HG03064 (cell line): ENCODE data around the gene PCDH12.
"Not testable (repeated sequence)": the region's sequence is repeated elsewhere in the genome, so short reads cannot be mapped to it uniquely, and the experiment has no call there.

Source experiments
- ATAC-seq: cut with Tn5 transposase; IDR thresholded peaks from one replicate; pipeline ENCODE4 v1.9.1; 2021; ENCODE audit warnings: low read depth; ENCODE audit not compliant: unreplicated experiment

The PCDH12 gene

DNA sequence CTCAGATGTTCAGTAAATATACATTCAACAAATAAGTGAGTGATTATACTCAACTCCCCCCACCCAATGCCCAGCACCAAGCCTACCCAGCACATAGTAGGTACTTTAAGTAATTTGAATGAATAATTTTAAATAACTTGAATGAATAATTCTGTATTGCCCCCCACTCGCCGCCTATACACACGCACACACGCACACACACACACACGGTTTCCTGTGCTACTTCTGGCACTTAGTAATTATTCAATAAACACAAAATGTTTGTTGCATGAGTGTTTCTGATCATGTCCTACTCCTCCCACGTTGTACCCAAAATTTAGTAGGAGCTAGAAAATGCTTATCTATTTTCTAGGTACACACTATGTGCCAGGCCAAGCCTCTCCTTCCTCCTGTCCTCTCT lies 16.2 kb downstream of the PCDH12 start:
- no peak for ATAC-seq

DNA sequence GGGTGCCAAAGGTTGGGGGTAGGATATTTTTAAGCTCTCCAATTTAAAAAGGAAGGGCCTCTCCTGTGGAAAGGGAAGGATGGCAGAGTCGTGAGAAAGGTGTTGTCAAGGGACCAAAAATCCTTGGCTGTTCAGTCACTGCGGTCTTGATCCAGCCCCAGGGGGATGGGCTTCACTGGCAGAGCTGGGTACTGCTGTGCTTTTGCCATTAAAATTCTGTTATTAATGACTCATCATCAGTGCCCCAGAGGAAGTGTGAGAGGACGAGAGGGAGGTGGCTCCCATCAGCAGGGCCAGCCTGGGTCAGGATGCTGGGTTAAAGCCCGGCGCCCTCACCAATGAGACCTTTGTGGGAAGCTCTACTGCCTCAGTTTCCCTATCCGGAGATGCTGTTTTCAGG lies 16.7 kb downstream of the PCDH12 start:
- ATAC-seq: no peak

- ATAC-seq: no peak
Observed at GRCh38 chr5:141940695-141941271, 17.2 kb downstream of the PCDH12 start.

GRCh38 chr5:141935538-141935937 lies 22.5 kb downstream of the PCDH12 start:
- no peak for ATAC-seq

DNA sequence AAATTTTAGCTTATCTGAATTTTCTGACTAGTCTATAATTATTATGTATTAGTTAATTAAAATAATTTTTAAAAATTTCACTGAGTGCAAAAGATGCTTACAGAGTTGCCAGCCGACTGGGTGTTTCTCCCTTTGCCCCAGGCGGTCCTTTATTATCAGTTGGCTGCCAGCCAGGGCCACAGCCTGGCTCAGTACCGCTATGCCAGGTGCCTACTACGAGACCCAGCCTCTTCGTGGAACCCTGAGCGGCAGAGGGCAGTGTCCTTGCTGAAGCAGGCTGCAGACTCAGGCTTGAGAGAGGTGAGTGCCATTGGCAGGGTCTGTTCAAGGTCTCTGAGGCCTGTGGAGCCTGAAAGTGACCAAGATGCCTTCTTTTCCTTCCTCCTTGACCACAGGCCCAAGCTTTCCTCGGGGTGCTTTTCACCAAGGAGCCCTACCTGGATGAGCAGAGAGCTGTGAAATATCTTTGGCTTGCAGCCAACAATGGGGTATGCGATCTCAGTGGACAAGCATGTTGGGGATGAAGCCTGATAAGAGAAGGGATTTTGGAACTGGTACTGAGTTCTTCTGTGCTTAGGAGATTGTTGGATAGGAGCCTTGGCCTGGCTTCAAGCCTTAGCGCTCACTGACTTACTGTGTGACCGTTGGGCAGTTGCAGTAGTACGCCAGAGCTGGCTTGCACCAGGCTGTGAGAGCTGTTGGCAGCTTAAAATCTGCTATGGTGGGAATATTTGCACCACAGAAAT lies 23.7 kb downstream of the PCDH12 start:
- ATAC-seq: no peak

- ATAC-seq: no peak
Observed at GRCh38 chr5:141933151-141933550, 24.9 kb downstream of the PCDH12 start.

DNA sequence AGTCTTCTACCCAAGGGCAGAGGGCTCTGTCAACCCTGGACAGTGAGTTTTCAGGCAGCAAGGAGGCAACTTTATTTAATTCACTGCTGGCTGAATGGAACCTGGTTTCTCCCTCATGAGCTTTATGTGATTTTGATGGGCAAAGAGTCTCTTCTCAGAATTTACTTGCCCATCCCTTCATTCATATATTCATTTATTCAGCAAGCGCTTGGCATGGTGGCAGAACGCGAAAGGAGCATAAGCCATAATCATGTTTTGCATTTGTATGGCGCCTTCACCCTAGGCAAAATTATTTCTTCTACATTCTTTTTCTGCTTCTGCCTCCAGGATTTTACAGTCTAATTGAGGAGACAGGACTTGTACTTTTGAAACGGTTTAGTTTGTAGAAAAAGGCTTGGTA lies 26.3 kb downstream of the PCDH12 start:
- no peak for ATAC-seq

DNA sequence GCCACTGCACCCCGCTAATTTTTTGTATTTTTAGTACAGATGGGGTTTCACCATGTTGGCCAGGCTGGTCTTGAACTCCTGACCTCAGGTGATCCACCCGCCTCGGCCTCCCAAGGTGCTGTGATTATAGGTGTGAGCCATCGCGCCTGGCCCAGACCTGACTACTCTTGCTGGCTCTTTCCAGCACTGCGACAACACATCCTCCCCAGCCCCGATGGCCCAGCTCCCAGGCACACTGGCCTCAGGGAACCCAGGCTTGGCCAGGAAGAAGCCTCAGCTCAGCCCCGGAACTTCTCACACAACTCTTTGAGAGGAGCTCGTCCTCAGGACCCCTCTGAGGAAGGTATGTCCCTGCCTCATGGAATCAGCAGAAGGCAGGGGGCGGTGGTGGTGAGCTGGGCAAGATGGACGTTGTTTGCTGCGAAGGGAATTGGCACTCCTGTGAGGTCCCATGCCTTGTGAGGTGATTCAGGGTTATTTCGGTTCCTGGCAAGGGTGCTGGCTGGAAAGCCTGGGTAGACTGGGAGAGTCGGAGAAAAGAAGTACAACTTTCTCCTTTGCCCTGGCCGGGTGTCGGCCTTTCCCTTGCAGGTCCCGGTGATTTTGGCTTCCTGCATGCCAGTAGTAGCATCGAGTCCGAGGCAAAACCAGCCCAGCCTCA lies 28.5 kb downstream of the PCDH12 start:
- no peak for ATAC-seq

GRCh38 chr5:141928051-141928450 lies 30.0 kb downstream of the PCDH12 start:
- ATAC-seq: no peak

DNA sequence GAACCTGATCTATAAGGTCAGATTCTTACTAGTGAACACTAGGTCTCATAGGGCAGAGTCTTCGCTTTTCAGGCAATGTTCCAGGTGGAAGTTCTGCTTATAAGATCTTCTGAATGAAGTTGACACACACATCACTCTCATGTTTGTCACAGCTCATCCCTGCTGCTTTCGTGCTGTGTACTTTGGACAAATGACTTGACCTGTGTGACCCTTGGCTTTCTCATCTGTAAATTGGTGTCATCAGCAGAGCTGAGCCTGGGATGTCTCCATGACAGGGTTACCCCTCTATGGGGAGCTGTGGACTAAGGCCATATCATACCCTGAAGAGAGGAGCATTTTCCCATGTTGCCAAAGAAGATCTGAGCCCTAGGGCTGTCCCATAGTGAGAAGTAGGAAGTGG lies 31.6 kb downstream of the PCDH12 start:
- no peak for ATAC-seq

DNA sequence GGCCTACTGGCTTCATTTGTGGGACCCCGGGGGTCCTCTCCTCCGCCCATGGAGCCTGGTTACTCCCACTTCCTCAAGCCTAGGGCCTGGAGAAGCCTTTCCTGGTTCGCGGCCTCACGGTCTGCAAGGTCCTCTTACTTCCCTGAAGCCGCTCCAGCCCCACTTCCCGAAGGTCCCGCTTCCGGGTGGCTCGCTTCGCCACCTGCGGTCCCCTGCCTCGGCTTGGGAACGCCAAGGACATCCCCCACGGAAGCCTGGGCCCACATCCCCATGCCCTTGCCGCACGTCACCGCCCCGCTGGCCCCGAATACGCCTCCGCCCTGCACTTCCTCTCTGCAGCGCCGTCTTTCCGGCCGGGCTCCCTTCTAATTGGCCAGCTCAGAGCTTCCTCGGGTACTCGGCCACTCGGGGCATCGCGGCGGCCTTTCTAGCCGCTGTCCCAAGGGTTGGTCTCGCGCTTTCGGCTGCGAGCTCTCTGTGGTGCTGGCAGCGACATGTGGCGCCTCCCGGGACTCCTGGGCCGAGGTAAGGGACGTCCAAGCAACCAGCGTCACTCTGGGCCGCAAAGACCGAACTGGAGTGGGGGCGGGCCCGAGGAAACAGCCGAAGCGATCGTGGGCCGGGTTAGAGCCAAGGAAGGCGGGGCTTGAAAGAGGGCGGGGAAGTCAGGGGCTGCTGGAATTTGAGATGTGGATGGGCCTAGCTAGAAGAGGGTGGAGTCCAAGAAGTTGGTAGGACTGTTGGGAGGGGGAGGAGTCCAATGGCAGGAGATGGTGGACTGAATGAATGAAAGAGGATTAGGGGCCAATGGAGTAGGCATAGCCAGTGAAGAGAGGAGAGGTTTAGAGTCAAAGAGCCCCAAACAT lies 34.3 kb downstream of the PCDH12 start, which contains the start of gene DELE1:
DELE1 (plus strand) TSS at position 424 of the 866 bp plus-strand sequence; CDS start at position 495, 71 bp downstream.
- ATAC-seq: peak; percentile 98

- ATAC-seq: not testable (repeated sequence)
Observed at GRCh38 chr5:141922827-141923447, 35.1 kb downstream of the PCDH12 start.

DNA sequence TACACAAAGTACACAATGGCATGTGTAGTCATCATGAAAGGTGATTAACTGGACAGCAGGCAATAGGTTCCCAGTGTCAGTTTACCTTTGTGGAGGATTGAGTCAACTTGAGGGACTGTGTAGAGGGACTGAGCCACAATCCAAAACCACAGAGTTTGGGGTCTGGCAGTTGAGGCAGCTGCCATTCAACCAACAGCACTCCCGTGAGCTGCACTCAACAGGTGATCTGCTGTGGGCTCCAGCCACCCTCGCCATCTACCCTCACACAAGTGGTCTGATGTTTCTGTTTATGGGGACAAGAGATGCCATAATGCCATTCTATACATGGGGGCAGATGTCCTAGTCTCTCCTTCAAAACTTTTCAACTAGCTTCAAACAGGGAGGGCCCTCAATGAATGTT lies 37.2 kb downstream of the PCDH12 start:
- no peak for ATAC-seq

DNA sequence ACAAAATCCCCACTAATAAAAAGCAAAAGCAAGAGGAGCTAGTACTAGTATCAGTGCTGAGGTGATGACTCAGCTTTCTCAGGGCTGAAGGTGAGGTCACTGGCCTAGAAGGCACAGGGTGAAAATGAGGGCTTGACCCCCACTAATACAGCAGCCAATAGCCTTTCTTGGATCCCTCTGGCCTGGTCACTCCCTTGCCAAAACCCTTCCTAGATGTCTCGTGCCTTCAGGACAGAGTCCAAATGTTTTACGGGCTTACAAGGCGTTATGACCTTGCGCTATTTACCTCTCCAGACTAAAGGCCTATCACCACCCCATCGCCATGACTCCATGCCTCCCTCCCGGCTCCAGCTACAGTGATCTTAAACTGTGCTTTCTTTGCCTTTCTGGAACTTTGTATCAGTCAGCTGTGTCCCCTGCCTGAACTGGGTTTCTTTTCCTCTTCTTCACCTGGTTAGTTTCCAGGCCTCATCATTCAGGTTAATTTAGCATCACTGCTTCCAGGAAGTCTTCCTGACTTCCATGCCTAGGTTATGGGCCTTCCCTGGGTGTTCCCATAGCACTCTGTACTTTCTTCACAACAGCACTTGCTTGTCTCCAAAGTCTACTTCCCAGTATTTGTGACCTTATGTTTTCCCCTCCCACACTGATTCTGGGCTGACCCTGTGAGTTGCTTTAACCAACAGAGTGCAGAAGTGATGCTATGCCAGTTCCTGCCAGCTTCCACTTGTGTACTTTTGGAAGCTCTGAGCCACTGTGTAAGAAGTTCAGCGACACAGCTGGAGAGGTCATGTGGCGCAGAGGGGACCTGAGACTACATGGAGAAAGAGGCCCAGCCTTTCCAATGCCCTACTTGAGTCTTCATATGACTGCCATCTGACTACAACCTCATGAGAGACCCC lies 38.5 kb downstream of the PCDH12 start:
- ATAC-seq: no peak

DNA sequence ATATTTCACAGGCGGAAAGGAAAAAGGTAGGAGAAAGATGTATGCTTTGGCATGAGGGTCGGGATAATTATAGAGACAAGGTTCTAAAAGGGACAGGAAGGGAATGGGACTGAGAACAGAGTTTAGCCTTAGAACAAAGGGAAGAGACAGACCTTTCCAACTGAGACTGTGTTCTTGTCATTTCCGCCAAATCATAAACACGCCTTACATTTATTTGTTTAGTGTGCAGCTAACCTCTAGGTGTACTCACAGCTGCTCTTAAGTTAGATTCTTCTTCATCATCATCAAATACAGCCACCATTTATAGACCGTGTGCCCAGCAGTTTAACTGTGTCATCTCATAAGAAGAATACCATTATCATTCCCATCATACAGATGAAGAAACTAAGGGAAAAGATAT lies 40.2 kb downstream of the PCDH12 start:
- no peak for ATAC-seq

DNA sequence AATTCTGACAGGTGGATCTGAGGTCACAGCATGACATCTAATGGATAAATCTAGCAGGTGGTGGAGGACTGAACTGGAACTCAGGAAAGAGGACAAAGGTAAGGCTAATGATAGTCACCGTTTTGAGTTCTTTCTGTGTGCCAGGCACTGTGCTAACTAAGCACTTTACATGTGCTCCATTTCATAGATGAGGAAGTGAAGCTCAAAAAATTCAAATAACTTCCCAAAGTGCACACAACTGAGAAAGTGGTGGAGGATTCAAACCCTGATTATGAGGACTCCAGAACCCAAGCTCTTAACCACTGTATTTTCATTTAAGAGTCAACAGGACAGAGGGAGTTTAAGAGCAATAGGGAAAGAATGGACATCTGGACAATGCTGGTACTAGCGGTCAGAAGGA lies 41.5 kb downstream of the PCDH12 start:
- ATAC-seq: no peak

- no peak for ATAC-seq
Observed at GRCh38 chr5:141915881-141916336, 42.1 kb downstream of the PCDH12 start.

GRCh38 chr5:141914797-141915196 lies 43.2 kb downstream of the PCDH12 start:
- ATAC-seq: no peak

DNA sequence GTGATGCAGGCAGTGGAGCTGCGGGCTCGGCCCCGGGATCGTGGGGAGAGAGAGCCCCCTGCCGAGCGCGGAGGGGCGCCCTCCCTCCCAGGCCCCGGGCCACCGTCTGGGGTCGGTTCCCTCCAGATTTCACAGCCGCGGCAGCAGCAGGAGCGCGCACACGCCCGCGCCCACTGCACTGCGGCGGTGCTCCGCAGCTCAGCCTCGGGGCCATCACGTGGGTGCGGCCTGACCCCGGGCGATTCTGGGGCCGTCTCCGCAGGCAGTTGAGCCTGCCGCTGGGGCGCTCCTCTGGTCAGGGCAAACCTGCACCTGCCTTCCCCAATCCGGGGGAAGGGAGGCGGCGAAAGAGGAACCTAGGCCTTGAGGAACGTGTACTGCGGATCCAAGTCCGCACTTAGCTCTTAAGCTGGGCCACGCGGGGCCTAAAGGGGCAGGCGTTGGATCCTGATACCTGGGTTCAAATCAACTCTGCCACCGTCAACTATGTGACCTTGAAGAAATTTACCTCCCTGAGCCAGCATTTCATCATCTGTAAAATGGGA lies 43.7 kb downstream of the PCDH12 start:
- peak; percentile 84 for ATAC-seq
